Left lung (tissue), 10 donors: ENCODE data around the gene M1AP. TPM values are rescaled to one million over a fixed set of nuclear protein-coding genes. Genes with fewer than 3 reads are reported as not detected.
A peak's percentile ranks its signal among the peaks of the same experiment; 100 is the strongest.

Source experiments
- ATAC-seq: fragments of 200-7000 bp; cut with Tn5 transposase; one replicate; pipeline ENCODE4 v1.9.1; 2020; ENCODE audit warnings: moderate library complexity
- DNase-seq, 4 donors: peaks; one replicate each; pipeline ENCODE4 v3.0.0-alpha.2; 2013 to 2020
- H3K27ac ChIP-seq, 2 donors: fragments of 200-600 bp; sonication (generic) in 1 of 2; one replicate each; pipeline versions ENCODE4 v1.5.0 to v1.8.0; 2020 to 2021
- H3K27me3 ChIP-seq, 2 donors: fragments of 200-600 bp; sonication (generic) in 1 of 2; one replicate each; pipeline versions ENCODE4 v1.5.0 to v1.8.0; 2020 to 2021
- H3K36me3 ChIP-seq, 2 donors: fragments of 200-600 bp; sonication (generic) in 1 of 2; one replicate each; pipeline versions ENCODE4 v1.5.0 to v1.8.0; 2020 to 2021
- H3K4me1 ChIP-seq, 2 donors: fragments of 200-600 bp; one replicate each; pipeline ENCODE4 v1.8.0; 2021
- H3K4me3 ChIP-seq, 2 donors: fragments of 200-600 bp; sonication (generic) in 1 of 2; one replicate each; pipeline versions ENCODE4 v1.5.0 to v1.8.0; 2020 to 2021; ENCODE audit warnings: mild to moderate bottlenecking in 1 of 2
- H3K9me3 ChIP-seq, 2 donors: fragments of 200-600 bp; sonication (generic) in 1 of 2; one replicate each; pipeline versions ENCODE4 v1.5.0 to v1.8.0; 2020 to 2021
- intact Hi-C, 2 donors: fragments of 100-400 bp; cut with DNase I; formaldehyde crosslinking; loops; one replicate each; pipeline versions ENCODE4 v1.11.2 to v1.14.2; 2022
- polyA plus RNA-seq, 6 donors: library from polyadenylated mRNA; unstranded; fragments of 120-200 nt; gene quantifications; one replicate each; pipeline ENCODE4 v1.2.1, GENCODE V29; 2013; ENCODE audit not compliant: insufficient read length in 6 of 6
- total RNA-seq, 2 donors: library from RNA; stranded (reverse); fragmentation: NEBNext Ultra II Directional; extraction: Animal tissue kit (Norgen Biotek cat#: 25700); gene quantifications; one replicate each; pipeline ENCODE4 v1.2.1, GENCODE V29; 2021
- TF ChIP-seq, protein P1 (sequence below), 2 donors: fragments of 200-600 bp; sonication (generic) in 1 of 2; IDR thresholded peaks; one replicate each; pipeline versions ENCODE4 v1.5.0 to v1.8.0; 2021; ENCODE audit warnings: antibody characterized with exemption in 2 of 2
- donor health status: DM: no; HTN: yes; CAD: no.
- donor health status: DM: no; HTN: no; CAD: no.

M1AP gene
- total and polyA plus RNA-seq, 8 donors, result 0.14 to 1.1 (median 0.36) TPM

DNA sequence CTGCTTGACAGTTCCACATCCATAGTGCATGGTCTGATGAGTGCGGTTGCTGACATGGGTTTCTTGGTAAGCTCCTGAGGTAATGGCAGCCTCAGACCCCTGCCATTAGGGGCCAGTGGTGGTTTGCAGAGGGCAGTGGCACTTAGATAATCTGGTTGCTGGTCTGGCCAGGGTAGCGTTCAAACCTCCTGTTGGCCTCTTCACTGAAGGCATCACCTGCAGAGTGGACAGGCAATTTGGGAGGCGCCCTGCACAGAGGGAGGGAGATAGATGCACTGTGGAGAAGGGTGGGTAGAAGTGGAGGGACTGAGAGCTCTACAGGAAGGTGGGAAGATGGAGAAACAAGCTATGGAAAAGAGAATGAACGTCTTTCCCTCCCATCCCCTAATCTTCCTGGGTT is 114.7 kb downstream of the M1AP start:
- peaks cover 0 to 22% of the 10 kb centered on the region in 2 donors for H3K36me3 ChIP-seq
- ATAC-seq (no peak), DNase-seq (no peak)
- no peaks in the 10 kb centered on the region for H3K27me3 ChIP-seq
- H3K9me3 ChIP-seq, result no peaks in the 10 kb centered on the region
- TF ChIP-seq, protein P1, sequence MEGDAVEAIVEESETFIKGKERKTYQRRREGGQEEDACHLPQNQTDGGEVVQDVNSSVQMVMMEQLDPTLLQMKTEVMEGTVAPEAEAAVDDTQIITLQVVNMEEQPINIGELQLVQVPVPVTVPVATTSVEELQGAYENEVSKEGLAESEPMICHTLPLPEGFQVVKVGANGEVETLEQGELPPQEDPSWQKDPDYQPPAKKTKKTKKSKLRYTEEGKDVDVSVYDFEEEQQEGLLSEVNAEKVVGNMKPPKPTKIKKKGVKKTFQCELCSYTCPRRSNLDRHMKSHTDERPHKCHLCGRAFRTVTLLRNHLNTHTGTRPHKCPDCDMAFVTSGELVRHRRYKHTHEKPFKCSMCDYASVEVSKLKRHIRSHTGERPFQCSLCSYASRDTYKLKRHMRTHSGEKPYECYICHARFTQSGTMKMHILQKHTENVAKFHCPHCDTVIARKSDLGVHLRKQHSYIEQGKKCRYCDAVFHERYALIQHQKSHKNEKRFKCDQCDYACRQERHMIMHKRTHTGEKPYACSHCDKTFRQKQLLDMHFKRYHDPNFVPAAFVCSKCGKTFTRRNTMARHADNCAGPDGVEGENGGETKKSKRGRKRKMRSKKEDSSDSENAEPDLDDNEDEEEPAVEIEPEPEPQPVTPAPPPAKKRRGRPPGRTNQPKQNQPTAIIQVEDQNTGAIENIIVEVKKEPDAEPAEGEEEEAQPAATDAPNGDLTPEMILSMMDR (IDR thresholded peaks at IDR 0.05), result no peak
- no peak overlapping the region for H3K4me3 ChIP-seq
- H3K4me1 ChIP-seq, result peaks cover 7 to 20% of the 10 kb centered on the region in 2 donors
- H3K27ac ChIP-seq, result no peak overlapping the region
- intact Hi-C loops, result no loop called here

DNA sequence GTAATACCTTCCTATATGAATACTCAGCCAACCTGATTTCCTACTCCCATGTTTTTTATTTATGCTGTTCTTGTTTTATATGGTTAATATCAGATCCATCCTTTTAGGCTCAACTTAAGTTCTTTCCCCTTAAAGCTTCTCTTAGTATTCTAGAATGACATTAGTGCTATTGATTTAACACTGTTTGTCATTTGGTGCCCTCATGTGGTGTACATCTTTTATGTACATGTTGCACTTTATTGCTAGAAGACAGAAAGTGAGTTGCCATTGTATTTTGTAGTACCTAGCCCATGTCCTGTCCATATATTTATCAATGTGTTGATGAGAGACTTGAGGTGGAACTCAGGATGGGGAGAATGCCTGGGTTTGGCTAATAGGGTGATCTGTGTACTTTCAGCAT is 115.9 kb downstream of the M1AP start:
- DNase-seq, result peak in 1 of 4 donors; percentile 29
- peaks cover 0 to 27% of the 10 kb centered on the region in 2 donors for H3K36me3 ChIP-seq
- no peaks in the 10 kb centered on the region for H3K27me3 ChIP-seq
- no peak overlapping the region for H3K27ac ChIP-seq
- no peak overlapping the region for H3K4me3 ChIP-seq
- TF ChIP-seq, protein P1 (IDR thresholded peaks at IDR 0.05), result no peak
- no peaks in the 10 kb centered on the region for H3K9me3 ChIP-seq
- peaks cover 11 to 30% of the 10 kb centered on the region in 2 donors for H3K4me1 ChIP-seq
- intact Hi-C loops, result no loop called here
- no peak for ATAC-seq

DNA sequence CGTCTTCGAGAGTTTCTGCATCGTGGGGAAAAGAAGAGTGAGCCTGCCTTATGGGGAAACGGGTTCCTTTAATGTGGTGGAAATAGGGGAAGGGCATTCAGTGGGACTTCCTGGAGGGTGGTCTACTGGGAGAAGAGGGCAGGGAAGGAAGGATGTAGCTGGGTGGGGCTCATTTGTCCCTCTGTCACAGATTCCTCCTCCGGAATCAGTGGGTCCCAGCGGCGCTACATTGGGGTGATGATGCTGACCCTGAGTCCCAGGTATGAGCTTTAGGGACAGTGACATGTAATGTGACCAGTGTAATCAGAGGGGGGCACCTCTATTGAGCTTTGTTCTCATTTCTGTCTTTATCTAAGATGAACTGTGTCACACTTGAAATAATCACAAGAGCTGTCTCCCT is 116.5 kb downstream of the M1AP start:
- no peak overlapping the region for H3K27ac ChIP-seq
- intact Hi-C loops, result no loop called here
- no peaks in the 10 kb centered on the region for H3K9me3 ChIP-seq
- ATAC-seq (no peak), DNase-seq (no peak)
- peaks cover 11 to 30% of the 10 kb centered on the region in 2 donors for H3K4me1 ChIP-seq
- H3K27me3 ChIP-seq, result no peaks in the 10 kb centered on the region
- TF ChIP-seq, protein P1 (IDR thresholded peaks at IDR 0.05), result no peak
- peak overlapping the region in 1 of 2 donors; percentile 89 for H3K4me3 ChIP-seq
- H3K36me3 ChIP-seq, result peaks cover 0 to 33% of the 10 kb centered on the region in 2 donors

DNA sequence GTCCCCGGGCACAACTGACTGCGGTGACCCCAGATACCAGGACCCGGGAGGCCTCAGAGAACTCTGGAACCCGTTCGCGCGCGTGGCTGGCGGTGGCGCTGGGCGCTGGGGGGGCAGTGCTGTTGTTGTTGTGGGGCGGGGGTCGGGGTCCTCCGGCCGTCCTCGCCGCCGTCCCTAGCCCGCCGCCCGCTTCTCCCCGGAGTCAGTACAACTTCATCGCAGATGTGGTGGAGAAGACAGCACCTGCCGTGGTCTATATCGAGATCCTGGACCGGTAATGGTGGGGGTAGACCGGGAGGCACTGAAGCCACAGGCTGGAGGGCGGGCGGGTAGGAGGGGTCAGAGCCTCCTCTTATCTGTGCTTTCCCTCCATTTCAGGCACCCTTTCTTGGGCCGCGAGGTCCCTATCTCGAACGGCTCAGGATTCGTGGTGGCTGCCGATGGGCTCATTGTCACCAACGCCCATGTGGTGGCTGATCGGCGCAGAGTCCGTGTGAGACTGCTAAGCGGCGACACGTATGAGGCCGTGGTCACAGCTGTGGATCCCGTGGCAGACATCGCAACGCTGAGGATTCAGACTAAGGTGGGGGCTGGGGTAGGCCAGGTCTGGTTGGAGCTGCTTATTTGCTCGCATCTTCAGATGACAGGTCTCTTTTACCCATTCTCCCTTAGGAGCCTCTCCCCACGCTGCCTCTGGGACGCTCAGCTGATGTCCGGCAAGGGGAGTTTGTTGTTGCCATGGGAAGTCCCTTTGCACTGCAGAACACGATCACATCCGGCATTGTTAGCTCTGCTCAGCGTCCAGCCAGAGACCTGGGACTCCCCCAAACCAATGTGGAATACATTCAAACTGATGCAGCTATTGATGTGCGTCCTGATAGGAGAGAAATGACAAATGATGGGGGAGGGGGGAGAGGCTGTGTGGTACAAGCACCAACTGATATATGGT is 117.6 kb downstream of the M1AP start:
- H3K4me3 ChIP-seq, result peak overlapping the region; percentile 89 to 92
- TF ChIP-seq, protein P1 (IDR thresholded peaks at IDR 0.05), result no peak
- intact Hi-C loops, result no loop called here
- peaks cover 11 to 30% of the 10 kb centered on the region in 2 donors for H3K4me1 ChIP-seq
- no peaks in the 10 kb centered on the region for H3K27me3 ChIP-seq
- DNase-seq (peak in 3 of 4 donors; percentile 38 to 84 (median 59)), ATAC-seq (peak; percentile 32)
- H3K27ac ChIP-seq, result peak overlapping the region; percentile 83 to 94
- no peaks in the 10 kb centered on the region for H3K9me3 ChIP-seq
- H3K36me3 ChIP-seq, result peaks cover 0 to 44% of the 10 kb centered on the region in 2 donors
